Thymus (tissue), 11 donors: Measurements from ENCODE around the gene MACROD2. TPM values are rescaled to one million over a fixed set of nuclear protein-coding genes. Genes with fewer than 3 reads are reported as not detected.

ENCODE experiments used
- DNase-seq, 9 donors: peaks; one replicate each; pipeline ENCODE4 v3.0.0-alpha.2; 2013; ENCODE audit warnings: low spot score in 9 of 9, low read depth in 6 of 9, missing footprints in 1 of 9
- H3K27ac ChIP-seq, 2 donors: one replicate each; pipeline ENCODE4 v1.5.1; 2013; ENCODE audit warnings: control low read depth in 1 of 2, low read depth in 1 of 2, low read length in 1 of 2, mild to moderate bottlenecking in 1 of 2, moderate library complexity in 1 of 2
- H3K27me3 ChIP-seq, 2 donors: one replicate each; pipeline ENCODE4 v1.5.1; 2013; ENCODE audit warnings: low read length in 1 of 2; ENCODE audit not compliant: control insufficient read depth in 2 of 2, insufficient read depth in 1 of 2
- H3K36me3 ChIP-seq, 2 donors: one replicate each; pipeline ENCODE4 v1.5.1; 2013; ENCODE audit warnings: low read length in 1 of 2, mild to moderate bottlenecking in 1 of 2, moderate library complexity in 1 of 2; ENCODE audit not compliant: control insufficient read depth in 2 of 2, insufficient read depth in 2 of 2
- H3K4me1 ChIP-seq, 2 donors: one replicate each; pipeline ENCODE4 v1.5.1; 2013; ENCODE audit warnings: low read length in 2 of 2; ENCODE audit not compliant: control insufficient read depth in 2 of 2, insufficient read depth in 2 of 2
- H3K4me3 ChIP-seq, 2 donors: one replicate each; pipeline ENCODE4 v1.5.1; 2013; ENCODE audit warnings: low read length in 2 of 2, control low read depth in 1 of 2, mild to moderate bottlenecking in 1 of 2
- H3K9me3 ChIP-seq, 2 donors: one replicate each; pipeline ENCODE4 v1.5.1; 2013; ENCODE audit warnings: low read length in 1 of 2, mild to moderate bottlenecking in 1 of 2; ENCODE audit not compliant: control insufficient read depth in 2 of 2, insufficient read depth in 1 of 2
- WGBS: extraction: QIAGEN DNeasy Blood & Tissue Kit; methylation state at CpG from one replicate; pipeline ENCODE4 v1.1.7; 2013; 5-methylcytosine and 5-hydroxymethylcytosine counted together
- polyA plus RNA-seq: library from polyadenylated mRNA; stranded (reverse); fragments of 200-250 nt; gene quantifications from one replicate; pipeline ENCODE4 v1.2.3, GENCODE V29; 2013
- total RNA-seq: library from RNA; stranded (reverse); fragments of 120-200 nt; gene quantifications from one replicate; pipeline ENCODE4 v1.2.4, GENCODE V29; 2013
- donor health status: healthy.

Gene MACROD2
- total and polyA plus RNA-seq, 2 donors, result 1.6 to 4.2 TPM

- no peaks in the 10 kb centered on the region for H3K9me3 ChIP-seq
- no peak for DNase-seq
- 62% methylated on average over 2 of the region's 2 CpGs for WGBS
- H3K4me1 ChIP-seq, result no peaks in the 10 kb centered on the region
- H3K36me3 ChIP-seq, result no peaks in the 10 kb centered on the region
- H3K4me3 ChIP-seq, result no peak overlapping the region
- H3K27me3 ChIP-seq, result no peaks in the 10 kb centered on the region
- no peak overlapping the region for H3K27ac ChIP-seq
These were observed 1761.4 kb downstream of the MACROD2 start for GRCh38 chr20:15756754-15757115.

- no peaks in the 10 kb centered on the region for H3K4me1 ChIP-seq
These were observed 1764.3 kb downstream of the MACROD2 start for GRCh38 chr20:15759594-15759993.

GRCh38 chr20:15760001-15760621 is 1764.8 kb downstream of the MACROD2 start:
- WGBS, result 82% methylated on average over 11 of the region's 11 CpGs
- H3K4me3 ChIP-seq, result no peak overlapping the region
- H3K4me1 ChIP-seq, result no peaks in the 10 kb centered on the region
- no peaks in the 10 kb centered on the region for H3K36me3 ChIP-seq
- no peaks in the 10 kb centered on the region for H3K27me3 ChIP-seq
- no peak overlapping the region for H3K27ac ChIP-seq
- no peaks in the 10 kb centered on the region for H3K9me3 ChIP-seq
- no peak for DNase-seq

More at GRCh38 chr20:15759594-15759993, 1764.3 kb downstream of the MACROD2 start:
- DNase-seq, result no peak
- H3K36me3 ChIP-seq, result no peaks in the 10 kb centered on the region
- H3K27me3 ChIP-seq, result no peaks in the 10 kb centered on the region
- no peaks in the 10 kb centered on the region for H3K9me3 ChIP-seq
- H3K4me3 ChIP-seq, result no peak overlapping the region
- 90% methylated on average over 6 of the region's 6 CpGs for WGBS
- H3K27ac ChIP-seq, result no peak overlapping the region

- H3K36me3 ChIP-seq, result no peaks in the 10 kb centered on the region
- no peaks in the 10 kb centered on the region for H3K4me1 ChIP-seq
- H3K27ac ChIP-seq, result no peak overlapping the region
- H3K27me3 ChIP-seq, result no peaks in the 10 kb centered on the region
- no peak overlapping the region for H3K4me3 ChIP-seq
- H3K9me3 ChIP-seq, result no peaks in the 10 kb centered on the region
- DNase-seq, result no peak
These were observed 1768.0 kb downstream of the MACROD2 start for GRCh38 chr20:15763366-15763765.

- no peaks in the 10 kb centered on the region for H3K9me3 ChIP-seq
- no peaks in the 10 kb centered on the region for H3K36me3 ChIP-seq
- 54% methylated on average over 1 of the region's 1 CpG for WGBS
- H3K27ac ChIP-seq, result no peak overlapping the region
- no peak for DNase-seq
- H3K4me3 ChIP-seq, result no peak overlapping the region
- no peaks in the 10 kb centered on the region for H3K4me1 ChIP-seq
- H3K27me3 ChIP-seq, result no peaks in the 10 kb centered on the region
These were observed 1772.3 kb downstream of the MACROD2 start for GRCh38 chr20:15767586-15767985.

GRCh38 chr20:15767999-15768741 is 1772.9 kb downstream of the MACROD2 start:
- DNase-seq, result no peak
- 98% methylated on average over 3 of the region's 3 CpGs for WGBS
- no peaks in the 10 kb centered on the region for H3K9me3 ChIP-seq
- no peaks in the 10 kb centered on the region for H3K36me3 ChIP-seq
- no peak overlapping the region for H3K4me3 ChIP-seq
- no peak overlapping the region for H3K27ac ChIP-seq
- no peaks in the 10 kb centered on the region for H3K4me1 ChIP-seq
- H3K27me3 ChIP-seq, result no peaks in the 10 kb centered on the region

GRCh38 chr20:15772826-15773225 is 1777.5 kb downstream of the MACROD2 start:
- no peaks in the 10 kb centered on the region for H3K36me3 ChIP-seq
- DNase-seq, result no peak
- no peak overlapping the region for H3K4me3 ChIP-seq
- H3K4me1 ChIP-seq, result no peaks in the 10 kb centered on the region
- H3K27ac ChIP-seq, result no peak overlapping the region
- H3K9me3 ChIP-seq, result no peaks in the 10 kb centered on the region
- H3K27me3 ChIP-seq, result no peaks in the 10 kb centered on the region
- WGBS, result 86% methylated on average over 3 of the region's 3 CpGs

- Histone ChIP-seq H3K27ac (no peak overlapping the region), H3K4me3 (no peak overlapping the region), H3K27me3 (no peaks in the 10 kb centered on the region), H3K4me1 (no peaks in the 10 kb centered on the region), H3K9me3 (no peaks in the 10 kb centered on the region), H3K36me3 (no peaks in the 10 kb centered on the region)
- DNase-seq, result no peak
- WGBS, result 78% methylated on average over 4 of the region's 4 CpGs
These were observed 1779.6 kb downstream of the MACROD2 start for GRCh38 chr20:15774926-15775325.

GRCh38 chr20:15776770-15777466 is 1781.6 kb downstream of the MACROD2 start:
- Histone ChIP-seq H3K9me3 (no peaks in the 10 kb centered on the region), H3K27ac (no peak overlapping the region), H3K4me3 (no peak overlapping the region), H3K4me1 (no peaks in the 10 kb centered on the region), H3K36me3 (no peaks in the 10 kb centered on the region), H3K27me3 (no peaks in the 10 kb centered on the region)
- WGBS, result 95% methylated on average over 3 of the region's 3 CpGs
- DNase-seq, result no peak
